Suppressor macrophage treated with lipopolysaccharide for 4 hours (primary cell): ENCODE results near the gene UBASH3B.

Source experiments
- DNase-seq: peaks from one replicate; pipeline ENCODE4 v3.0.0-alpha.2; 2020

The UBASH3B gene

DNA sequence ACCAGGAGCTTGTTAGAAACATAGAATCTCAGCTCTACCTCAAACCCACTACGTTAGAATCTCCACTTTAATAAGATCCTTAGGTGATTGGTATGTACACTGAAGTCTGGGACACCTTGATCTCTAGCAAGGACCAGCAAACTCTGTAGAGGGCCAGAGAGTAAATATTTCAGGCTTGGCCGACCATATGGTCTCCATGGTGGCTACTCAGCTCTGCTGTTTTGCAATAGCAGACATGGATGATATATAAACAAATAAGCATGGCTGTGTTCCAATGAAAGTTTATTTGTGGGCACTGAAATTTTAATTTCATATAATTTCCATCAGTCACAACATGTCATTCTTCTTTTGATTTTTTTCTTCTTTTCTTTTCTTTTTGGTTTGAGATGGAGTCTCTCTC, 23.9 kb downstream of the UBASH3B start:
- DNase-seq = no peak

DNA sequence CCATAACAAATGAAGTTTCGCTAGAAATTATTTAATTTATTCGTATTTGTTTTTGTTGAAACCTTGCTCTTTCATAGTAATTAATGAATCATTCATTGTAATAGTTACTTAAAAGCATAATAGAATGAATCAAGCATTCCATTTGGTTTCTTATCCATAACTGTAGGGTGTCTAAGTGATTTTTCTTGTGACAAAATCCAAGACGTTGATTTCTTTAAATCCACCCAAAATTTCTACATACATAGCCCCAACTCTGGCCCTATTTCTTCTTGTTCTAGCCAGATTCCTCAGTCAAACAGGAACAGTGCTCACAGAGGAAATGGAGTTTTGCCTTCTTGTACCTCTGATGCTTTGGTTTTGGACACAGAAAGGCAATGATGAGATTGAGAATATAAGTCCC, 25.5 kb downstream of the UBASH3B start:
- no peak for DNase-seq

DNA sequence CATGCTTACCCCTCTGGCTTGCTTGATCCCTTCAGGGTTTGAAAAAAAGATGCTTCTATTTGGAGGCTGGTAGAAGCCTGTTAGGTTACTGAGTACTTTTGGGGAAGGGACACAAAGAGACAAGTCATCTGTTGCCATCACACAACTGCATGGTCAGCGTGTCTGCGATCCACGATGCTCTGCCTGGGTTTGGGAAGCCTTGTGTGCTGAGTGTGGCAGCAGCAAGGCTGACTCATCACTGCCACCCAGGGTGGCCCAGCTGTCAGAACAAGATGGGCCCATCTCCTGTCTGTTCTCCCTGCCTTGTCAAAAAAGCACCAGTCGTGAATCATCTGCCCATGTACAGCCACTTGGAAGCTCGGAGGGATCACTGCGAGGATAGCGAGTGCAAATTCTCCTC, 26.2 kb downstream of the UBASH3B start:
- DNase-seq = peak; percentile 56

DNA sequence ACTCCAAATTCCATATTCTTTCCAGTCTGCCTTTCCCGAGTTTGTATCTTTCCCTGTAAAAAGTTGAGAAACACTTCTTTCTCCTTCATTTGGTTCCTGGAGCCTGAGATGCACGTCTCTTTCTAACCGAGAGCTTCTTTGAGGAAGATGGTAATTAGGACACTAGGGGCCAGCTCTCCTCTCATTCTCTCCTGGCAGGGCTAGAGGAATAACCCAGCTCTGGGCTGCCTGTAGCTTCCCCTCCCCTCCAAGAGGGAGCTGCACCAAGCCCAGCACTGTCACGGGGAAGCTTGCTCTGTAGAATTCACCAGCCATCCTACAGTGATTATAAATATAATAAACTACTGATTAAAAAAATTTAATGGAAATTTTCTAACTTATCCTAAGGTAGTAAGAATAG, 26.9 kb downstream of the UBASH3B start:
- DNase-seq = no peak

DNA sequence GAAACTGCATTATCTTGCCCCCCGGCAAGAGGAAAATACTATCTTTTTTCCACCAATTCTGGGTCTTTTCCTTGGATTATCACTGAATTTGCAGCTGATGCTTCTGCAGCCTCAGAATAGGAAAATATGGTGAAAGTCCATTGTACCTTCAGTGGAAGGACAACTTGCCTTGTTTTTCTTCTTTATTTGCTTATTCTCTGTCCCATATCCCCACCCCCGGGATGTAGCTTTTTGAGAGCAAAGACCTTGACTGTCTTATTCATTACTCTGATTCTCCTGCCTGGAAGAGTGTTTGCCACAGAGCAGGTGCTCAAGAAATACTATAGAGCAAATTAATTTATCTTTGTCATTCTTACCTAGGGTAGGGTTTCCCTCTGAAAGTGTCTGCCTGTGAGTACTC, 29.5 kb downstream of the UBASH3B start:
- no peak for DNase-seq

DNA sequence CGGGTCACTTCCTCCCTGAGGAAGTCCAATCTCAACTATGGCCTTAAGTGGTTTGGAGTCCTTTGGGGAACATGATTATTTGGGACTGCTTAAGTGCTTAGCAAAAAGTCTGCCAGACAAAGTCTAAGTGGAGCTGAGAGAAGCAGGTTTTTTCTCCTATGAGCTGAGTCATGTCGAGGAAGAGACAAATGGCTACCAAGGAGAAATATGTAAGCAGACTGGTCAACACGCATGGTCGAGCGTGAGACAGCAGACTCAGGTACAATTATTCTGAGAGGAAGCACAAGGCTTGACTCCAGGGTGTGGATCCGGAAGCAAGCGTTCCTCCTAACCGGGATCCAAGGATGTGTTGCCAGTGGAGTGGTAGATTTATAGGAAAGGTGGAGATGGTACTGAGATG, 30.6 kb downstream of the UBASH3B start:
- DNase-seq = no peak

DNA sequence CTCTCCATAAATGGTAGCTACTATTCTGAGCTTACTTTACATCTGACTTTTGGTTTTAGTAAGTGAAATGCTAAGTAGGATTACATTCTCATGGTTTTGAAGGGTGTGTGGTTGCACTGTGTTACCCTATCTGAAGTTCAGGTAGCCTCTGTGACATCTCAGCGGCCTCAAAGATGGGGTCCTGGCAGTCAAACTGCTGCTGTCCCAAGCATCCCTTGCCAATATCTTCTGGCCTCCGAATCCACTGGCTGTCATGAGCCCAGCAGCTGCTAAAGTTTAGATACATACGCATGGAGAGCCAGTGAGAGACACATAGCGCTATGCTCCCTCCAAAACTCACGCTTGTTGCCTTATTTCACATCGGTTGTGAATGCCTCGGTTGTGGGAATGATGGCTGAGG, 34.9 kb downstream of the UBASH3B start:
- DNase-seq = no peak

DNA sequence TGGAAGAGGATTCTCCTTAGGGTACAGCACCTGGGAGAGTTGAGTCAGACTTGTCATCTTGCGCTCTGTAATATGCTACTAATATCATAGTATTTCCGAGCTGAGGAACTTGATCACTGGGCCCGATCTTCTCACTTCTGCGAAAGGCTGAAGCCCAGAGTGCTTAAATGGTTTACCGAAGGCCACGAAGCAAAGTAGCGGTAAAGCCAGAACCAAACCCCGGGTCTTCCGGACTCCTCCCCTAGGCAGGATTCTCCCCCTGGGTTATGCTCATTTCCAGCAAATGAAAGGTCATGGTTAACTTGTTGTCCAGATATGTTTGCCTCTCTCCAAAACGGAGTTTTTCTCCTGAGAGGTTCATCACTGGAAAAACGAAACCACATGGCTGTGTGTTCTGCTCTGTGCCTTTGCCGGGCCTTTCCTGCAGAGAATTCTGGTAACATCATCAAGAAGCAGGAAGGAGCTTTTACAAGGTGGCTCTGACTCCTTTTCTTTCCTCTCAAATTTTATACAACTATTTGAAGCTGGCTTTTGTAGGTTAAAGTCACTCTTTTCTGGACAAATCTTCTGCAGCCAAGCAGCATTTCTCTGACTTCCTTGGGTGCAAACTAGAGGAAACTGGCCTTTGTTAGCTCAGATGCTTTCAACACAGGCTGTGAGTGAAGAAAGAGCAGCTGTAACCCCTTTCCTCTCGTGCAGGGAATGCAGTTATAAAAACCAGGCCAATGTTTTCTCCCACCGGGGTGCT, 35.5 kb downstream of the UBASH3B start:
- DNase-seq = peak; percentile 51

DNA sequence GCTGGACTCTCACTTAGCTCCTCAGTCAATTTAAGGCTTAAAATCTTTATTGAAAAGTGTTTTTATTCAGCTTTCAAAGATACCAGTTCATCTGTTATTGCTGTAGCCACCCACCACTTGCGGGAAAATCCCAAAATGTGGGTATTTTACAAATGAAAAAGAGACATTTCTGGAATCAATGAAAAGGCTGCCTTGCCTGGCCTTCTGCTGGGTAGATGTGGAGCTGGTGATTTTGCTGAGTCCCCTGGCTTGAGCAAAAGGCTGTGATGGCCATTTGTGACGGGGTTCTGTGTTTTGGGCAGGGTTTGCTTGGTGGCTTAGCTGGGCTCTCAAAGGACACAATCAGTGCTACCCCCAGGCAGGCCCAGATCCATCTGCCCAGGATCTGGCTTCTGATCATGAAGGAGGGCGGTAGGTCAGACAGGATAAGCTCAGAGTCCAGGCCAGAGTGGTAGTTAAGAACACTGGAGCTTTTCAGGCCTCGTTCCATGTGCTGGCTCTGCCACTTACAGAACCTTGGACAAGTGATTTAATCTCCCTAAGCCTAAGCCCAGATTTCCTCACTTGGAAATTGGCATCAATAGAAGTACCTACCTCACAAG, 36.1 kb downstream of the UBASH3B start:
- DNase-seq = no peak

DNA sequence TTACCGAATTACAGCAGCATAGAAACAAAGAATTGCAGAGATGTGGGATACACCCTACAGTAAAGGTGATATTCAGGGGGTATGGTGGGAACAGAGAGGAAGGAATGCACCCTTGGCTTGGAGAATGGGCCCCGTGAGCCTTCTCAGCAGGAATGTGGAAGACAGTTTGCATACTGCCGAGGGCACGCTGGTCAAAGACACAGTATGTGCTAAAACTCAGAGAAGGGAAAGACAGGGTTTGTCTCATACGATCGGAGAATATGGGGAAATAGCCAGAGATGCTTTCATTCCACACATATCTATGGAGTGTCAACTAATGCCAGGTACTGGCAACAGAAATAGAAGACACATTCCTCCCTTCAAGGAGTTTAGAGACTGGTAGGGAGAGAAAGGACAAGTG, 36.9 kb downstream of the UBASH3B start:
- DNase-seq = no peak

DNA sequence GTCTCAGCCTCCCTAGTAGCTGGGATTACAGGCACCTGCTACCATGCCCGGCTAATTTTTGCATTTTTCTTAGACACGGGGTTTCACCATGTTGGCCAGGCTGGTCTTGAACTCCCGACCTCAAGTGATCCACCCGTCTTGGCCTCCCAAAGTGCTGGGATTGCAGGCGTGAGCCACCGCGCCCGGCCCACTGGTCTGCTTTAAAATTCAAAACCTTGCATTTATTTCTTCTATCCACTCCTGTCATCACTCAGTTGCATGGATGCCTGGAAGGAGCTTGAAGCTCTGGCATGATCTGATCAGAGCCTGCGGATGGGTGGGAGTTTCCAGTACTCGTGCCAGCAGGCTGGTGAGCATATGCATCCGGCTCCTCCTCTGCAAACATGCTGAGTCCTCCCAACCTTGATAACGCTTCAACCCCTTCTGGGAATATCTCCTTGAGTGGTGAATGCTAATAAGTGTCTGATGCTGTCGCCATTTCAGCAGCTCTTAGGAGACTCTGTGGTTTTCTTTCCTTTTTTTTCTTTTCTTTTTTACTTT, 39.6 kb downstream of the UBASH3B start:
- DNase-seq = no peak

DNA sequence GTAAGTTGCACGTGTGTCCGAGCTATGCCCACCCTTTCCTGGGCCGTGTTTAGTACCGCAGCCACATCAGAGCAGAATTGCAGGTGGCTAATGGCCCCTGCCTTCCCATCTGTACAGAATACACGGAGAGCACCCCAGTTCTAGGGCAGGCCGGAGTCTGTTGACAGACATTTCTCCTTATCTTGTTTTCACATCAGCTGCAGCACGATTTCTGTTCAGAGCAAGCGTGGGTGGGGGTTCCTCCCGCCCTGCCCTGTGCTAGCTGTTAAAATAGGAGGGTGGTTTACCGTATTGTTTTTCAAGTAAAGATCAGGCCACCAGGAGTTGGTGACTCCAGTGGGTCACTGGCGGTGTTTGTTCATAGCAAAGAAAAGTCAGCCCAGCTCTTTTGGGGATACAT, 41.1 kb downstream of the UBASH3B start:
- peak; percentile 61 for DNase-seq

DNA sequence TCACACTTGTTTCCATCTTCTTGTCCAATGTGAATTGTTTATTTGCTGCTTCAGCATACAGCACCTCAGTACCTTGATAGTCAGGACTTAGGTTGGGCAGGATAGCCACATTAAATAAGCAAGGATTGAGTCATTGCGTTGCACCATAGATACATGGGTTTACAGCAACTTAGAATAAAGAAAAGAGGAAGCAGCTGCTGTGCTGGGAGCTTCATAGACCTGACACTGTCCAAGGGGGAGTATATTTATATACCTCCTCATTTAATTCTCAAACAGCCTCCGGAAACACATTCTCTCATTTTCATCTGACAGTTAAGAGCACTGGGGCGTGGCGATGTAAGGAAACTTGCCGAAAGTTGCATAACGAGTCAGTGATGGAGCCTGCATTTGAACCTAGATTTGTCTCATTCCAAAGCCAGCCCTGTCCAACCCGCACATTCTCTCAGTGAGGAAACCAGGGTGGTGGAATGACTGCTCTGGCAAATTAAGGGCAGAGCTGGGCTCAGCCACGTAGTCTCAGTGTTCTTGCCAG, 42.2 kb downstream of the UBASH3B start:
- DNase-seq = peak; percentile 88

DNA sequence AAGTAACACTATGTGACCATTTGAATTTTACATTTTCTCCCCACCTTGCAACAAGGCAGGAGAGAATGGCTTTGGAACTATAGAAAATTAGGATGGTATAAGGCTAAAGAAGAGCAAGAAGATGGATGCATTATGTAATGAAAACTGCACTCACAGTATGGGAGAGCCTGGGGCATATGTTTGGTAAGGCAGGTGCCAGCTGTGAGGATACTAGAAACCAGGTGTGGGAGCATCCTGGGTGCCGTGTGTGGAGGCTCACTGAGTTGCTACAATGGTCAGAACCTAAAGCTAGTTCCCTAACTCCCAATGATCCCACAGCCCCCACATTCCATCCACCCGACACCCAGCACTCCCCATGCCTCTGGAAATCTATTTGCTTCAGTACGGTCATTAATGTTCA, 42.9 kb downstream of the UBASH3B start:
- DNase-seq = no peak

DNA sequence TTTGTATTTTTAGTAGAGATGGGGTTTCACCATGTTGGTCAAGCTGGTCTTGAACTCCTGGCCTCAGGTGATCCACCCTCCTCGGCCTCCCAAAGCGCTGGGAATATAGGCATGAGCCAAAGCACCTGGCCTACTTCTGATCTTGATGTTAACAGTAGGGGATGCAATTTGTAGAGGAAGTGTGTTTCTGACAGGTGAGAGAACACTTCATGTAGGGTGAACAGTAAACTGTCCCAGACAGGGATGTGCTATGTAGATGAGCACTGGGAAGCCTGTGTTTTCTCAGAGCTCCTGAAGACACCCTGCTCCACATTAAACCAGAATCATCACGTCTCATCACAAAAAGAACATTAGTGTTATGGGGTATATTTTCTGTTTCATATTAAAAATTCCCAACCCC, 45.1 kb downstream of the UBASH3B start:
- DNase-seq = no peak

DNA sequence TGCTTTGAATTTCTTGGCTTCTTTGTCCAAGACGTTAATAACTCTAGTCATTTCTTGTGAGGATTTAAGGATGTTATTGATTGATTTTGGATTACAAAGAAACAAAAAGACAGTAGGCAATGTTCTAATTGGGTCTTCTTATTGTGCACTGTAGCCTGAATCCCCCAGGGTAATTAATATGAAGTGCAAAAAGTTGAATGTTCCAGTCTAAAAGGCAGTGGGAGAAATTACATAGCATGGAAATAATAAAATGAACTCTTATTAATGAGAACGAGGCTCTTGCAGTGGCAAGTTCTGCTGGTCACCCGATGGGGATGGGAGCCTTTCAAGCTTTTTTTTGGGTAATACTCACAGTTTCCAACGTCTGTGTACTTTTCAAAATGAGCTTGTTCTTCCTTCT, 45.6 kb downstream of the UBASH3B start:
- no peak for DNase-seq

DNA sequence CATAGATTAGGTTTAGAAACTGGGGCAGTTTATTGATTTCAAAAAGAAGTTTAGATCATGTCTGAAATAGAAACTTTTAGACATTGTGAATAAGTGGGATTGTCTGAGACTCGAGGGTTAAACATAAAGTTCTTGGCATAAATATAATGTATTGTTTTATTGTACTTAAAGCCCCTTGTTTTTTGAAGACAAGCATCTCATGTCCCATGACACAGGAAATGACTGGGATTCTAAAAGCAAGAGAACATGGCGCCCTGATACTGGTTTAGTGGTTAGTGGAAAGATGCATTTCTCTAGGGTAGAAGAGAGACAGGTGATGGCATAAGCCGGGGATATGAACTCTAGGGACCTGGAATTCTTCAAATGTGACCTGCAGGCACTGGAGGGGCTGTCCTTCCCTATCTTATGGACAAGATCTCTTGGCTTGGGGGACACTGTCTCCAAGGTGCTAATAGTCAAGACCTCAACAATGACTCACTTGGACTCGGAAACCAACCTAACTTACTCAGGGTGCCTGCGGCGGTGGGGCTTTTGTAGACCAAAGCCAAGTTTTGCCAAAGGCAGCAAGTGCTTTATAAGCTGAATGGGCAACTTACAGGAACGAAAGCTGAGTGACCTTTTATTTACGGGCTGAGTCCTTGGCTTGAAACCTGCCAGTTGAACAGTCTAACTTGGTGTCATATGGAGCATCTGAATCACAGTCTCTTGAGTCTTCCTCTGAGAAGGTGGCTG, 48.2 kb downstream of the UBASH3B start:
- DNase-seq = no peak

DNA sequence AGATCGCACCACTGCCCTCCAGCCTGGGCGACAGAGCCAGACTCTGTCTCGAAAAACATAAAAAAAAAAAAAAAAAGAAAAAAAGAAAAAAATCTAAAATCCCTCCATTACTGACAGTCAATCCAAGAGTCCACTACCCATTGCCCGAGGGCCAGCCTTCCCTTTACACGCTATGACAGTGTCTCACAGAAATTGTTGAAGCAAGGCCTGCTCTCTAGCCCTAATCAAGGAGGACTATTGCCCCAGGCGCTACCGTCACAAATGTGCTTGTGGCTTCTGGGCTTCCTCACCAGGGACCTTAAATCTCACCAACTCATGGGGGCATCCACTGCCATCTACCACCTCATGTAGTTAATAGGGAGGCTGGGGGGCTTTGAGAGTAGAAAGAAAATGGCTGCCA, 49.9 kb downstream of the UBASH3B start:
- DNase-seq = no peak

DNA sequence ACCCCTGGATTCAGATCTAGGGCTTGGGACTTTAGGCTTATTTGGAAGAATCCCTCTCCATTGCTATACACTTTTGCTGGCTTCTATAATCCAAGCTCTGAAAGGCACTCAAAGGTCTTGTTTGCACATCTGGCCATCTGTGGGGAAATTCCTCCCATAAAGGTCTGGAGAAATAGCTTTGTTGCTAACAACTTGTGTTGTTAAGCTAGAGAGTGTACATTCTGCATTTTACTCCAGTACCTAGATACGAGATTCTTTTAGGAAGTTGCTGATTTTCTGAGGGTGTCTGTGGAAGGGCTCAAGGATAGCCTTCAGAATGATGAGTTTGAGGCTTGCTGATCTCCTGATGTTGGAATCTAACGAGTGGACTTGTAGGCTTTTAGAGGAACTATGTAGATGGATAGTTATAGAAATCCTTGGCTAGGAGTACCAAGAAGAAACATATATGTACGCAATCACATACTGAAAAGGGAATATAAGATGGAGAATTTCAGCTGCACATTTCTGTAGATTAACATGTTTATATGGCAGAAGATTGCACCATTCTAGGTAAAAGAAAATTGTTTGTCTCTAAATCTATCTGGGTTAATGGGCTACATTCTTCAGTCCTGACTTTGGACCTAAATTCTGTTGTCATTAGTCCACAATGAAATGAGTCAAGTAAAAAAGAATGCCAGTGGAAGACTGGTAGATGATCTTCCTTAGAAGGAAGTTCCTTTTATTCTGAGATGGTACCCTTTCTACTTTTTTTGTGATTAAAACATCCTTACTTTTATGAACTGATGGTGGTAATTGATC, 51.0 kb downstream of the UBASH3B start:
- no peak for DNase-seq

DNA sequence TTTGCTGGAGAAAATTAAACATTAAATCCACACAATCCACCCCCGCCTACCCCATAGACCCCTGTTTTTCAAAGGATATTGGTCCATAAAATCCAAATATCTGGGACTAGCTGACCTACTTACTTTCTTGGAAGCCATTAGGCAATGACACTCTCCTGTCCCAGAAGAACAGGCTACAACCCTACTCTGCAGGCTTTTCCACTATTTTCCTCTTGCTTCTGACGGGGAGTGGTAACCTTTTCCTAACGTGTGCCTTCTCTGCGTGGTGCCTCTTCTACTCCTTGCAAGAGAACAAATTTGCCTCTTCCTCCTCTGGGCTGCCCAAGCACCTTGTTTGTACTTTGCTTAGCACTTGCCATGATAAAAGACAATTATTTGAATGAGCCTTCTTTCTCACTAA, 51.6 kb downstream of the UBASH3B start:
- no peak for DNase-seq

DNA sequence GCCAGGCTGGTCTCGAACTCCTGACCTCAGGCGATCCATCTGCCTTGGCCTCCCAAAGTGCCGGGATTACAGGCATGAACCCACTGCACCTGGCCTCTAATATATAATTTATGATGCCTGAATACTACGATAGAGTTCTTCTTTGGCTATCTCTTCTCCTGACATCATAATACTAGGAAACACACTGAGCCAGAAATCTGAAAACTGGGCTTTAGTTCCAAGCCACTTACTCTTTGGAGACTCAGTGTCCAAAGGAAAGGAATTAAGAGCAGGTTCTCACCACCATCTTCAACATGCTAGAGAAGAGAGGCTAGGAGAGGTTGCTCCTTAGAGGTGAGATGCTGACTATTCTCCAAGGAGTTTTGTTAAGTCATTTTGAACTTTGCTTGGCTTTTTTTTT, 52.4 kb downstream of the UBASH3B start:
- no peak for DNase-seq

DNA sequence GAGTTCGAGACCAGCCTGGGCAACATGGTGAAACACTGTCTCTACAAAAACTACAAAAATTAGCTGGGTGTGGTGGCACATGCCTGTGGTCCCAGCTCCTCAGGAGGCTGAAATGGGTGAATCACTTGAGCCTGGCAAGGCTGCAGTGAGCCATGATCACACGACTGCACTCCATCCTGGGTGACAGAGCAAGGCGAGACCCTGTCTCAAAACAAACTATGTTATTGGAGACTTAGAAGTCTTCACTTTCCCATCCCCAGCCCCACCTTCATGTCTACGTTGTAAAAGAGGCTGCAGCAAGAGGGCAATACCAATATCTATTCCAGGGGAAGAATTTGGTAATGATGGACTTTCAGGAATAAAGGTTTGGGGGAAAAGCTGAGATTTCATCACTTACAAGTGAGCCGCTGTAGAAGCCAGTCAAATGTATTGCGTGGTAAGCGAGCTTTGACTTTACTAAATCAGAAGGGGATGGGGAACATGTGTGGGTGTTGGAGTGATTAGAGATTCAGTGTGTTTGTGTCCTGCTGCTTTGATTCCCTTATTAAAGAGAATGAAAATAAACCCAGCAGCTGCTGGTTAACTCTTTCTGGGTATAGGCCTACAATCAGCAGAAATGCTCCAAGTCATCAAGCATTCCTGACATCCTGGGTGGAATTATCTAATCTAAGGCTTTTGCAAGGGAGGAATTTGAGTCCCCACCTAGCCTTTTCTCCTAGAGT, 53.7 kb downstream of the UBASH3B start:
- DNase-seq = peak; percentile 66
